CD4-positive, CD25-positive, alpha-beta regulatory T cell (primary cell): Measurements from ENCODE around the gene PAQR5. TPM values are rescaled to one million over a fixed set of nuclear protein-coding genes. Genes with fewer than 3 reads are reported as not detected.
A peak's percentile ranks its signal among the peaks of the same experiment; 100 is the strongest.

Experiments used
- ATAC-seq, 2 donors: fragments of 150-1000 bp; cut with Tn5 transposase; one replicate each; pipeline ENCODE4 v1.10.0; 2021; ENCODE audit warnings: low read depth in 2 of 2, moderate number of reproducible peaks in 2 of 2, moderate library complexity in 1 of 2
- DNase-seq, 3 donors: peaks; one replicate each; pipeline versions ENCODE4 v3.0.0 to v3.0.0-alpha.2; 2012 to 2022; ENCODE audit warnings: mixed read lengths in 1 of 3
- H3K27ac ChIP-seq: one replicate; pipeline ENCODE4 v1.7.0; 2013; ENCODE audit warnings: mild to moderate bottlenecking, low read length; ENCODE audit not compliant: insufficient read depth, poor library complexity, severe bottlenecking
- H3K27me3 ChIP-seq: one replicate; pipeline ENCODE4 v1.7.0; 2013; ENCODE audit warnings: low read length; ENCODE audit not compliant: control insufficient read depth, insufficient read depth
- H3K36me3 ChIP-seq: one replicate; pipeline ENCODE4 v1.7.0; 2013; ENCODE audit warnings: mild to moderate bottlenecking, low read length, moderate library complexity; ENCODE audit not compliant: control insufficient read depth, insufficient read depth
- H3K4me1 ChIP-seq: 2 replicates; pipeline ENCODE4 v1.7.0; 2013; ENCODE audit warnings: mild to moderate bottlenecking, low read length; ENCODE audit not compliant: insufficient read depth, control insufficient read depth, poor library complexity, severe bottlenecking
- H3K4me3 ChIP-seq: one replicate; pipeline ENCODE4 v1.7.0; 2013; ENCODE audit warnings: low read depth, mild to moderate bottlenecking, low read length, moderate library complexity
- H3K9me3 ChIP-seq, 2 experiments: 1 replicate in 1 of 2; 2 replicates in 1 of 2; pipeline ENCODE4 v1.7.0; 2013; ENCODE audit warnings: low read length in 2 of 2, mild to moderate bottlenecking in 1 of 2, moderate library complexity in 1 of 2; ENCODE audit not compliant: control insufficient read depth in 2 of 2
- H3K27ac Mint-ChIP-seq, 3 donors: one replicate each; pipeline ENCODE4 v1.8.0; 2020 to 2022; ENCODE audit warnings: mild to moderate bottlenecking in 3 of 3, mixed read lengths in 3 of 3, moderate library complexity in 2 of 3
- H3K27me3 Mint-ChIP-seq: one replicate; pipeline ENCODE4 v1.8.0; 2022; ENCODE audit warnings: mild to moderate bottlenecking, mixed read lengths
- H3K36me3 Mint-ChIP-seq: one replicate; pipeline ENCODE4 v1.8.0; 2020; ENCODE audit warnings: mixed read lengths
- H3K4me1 Mint-ChIP-seq, 4 donors: one replicate each; pipeline ENCODE4 v1.8.0; 2020 to 2022; ENCODE audit warnings: mixed read lengths in 4 of 4, mild to moderate bottlenecking in 1 of 4
- H3K4me3 Mint-ChIP-seq, 4 donors: one replicate each; pipeline ENCODE4 v1.8.0; 2020 to 2022; ENCODE audit warnings: mild to moderate bottlenecking in 4 of 4, mixed read lengths in 4 of 4, moderate library complexity in 3 of 4
- H3K9me3 Mint-ChIP-seq, 7 donors: one replicate each; pipeline ENCODE4 v1.8.0; 2020 to 2022; ENCODE audit warnings: mixed read lengths in 7 of 7, mild to moderate bottlenecking in 3 of 7, moderate library complexity in 2 of 7
- polyA plus RNA-seq, 4 donors: library from polyadenylated mRNA; unstranded; fragments of 300-500 nt; fragmentation: Illumina TruSeq; gene quantifications; one replicate each; pipeline ENCODE4 v1.2.3, GENCODE V29; 2021
- total RNA-seq: library from RNA; stranded (reverse); gene quantifications from one replicate; pipeline ENCODE4 v1.2.3, GENCODE V29; 2022

Gene PAQR5
- total and polyA plus RNA-seq, 5 donors from 2014 or later, result not detected

- ATAC-seq (no peak), DNase-seq (no peak)
- no peak overlapping the region for H3K4me3 ChIP-seq
- Mint-ChIP-seq H3K9me3 (no peaks in the 10 kb centered on the region), H3K27me3 (peaks cover 6% of the 10 kb centered on the region), H3K36me3 (no peaks in the 10 kb centered on the region), H3K4me1 (no peaks in the 10 kb centered on the region), H3K4me3 (no peak overlapping the region), H3K27ac (no peak overlapping the region)
- H3K9me3 ChIP-seq, result no peaks in the 10 kb centered on the region
- no peaks in the 10 kb centered on the region for H3K27me3 ChIP-seq
- no peaks in the 10 kb centered on the region for H3K4me1 ChIP-seq
- no peak overlapping the region for H3K27ac ChIP-seq
- H3K36me3 ChIP-seq, result no peaks in the 10 kb centered on the region
Observed at GRCh38 chr15:69275933-69276560, 22.7 kb upstream of the PAQR5 start.

GRCh38 chr15:69277316-69277715, 21.4 kb upstream of the PAQR5 start:
- DNase-seq (no peak), ATAC-seq (no peak)
- Mint-ChIP-seq H3K4me3 (no peak overlapping the region), H3K4me1 (no peaks in the 10 kb centered on the region), H3K27me3 (peaks cover 6% of the 10 kb centered on the region), H3K36me3 (no peaks in the 10 kb centered on the region), H3K27ac (no peak overlapping the region), H3K9me3 (no peaks in the 10 kb centered on the region)
- no peak overlapping the region for H3K27ac ChIP-seq
- H3K4me1 ChIP-seq, result no peaks in the 10 kb centered on the region
- H3K36me3 ChIP-seq, result no peaks in the 10 kb centered on the region
- H3K9me3 ChIP-seq, result no peaks in the 10 kb centered on the region
- no peaks in the 10 kb centered on the region for H3K27me3 ChIP-seq
- H3K4me3 ChIP-seq, result no peak overlapping the region

- H3K9me3 ChIP-seq, result no peaks in the 10 kb centered on the region
- no peaks in the 10 kb centered on the region for H3K36me3 Mint-ChIP-seq
- H3K27ac Mint-ChIP-seq, result no peak overlapping the region
- DNase-seq (no peak), ATAC-seq (no peak)
- H3K9me3 Mint-ChIP-seq, result no peaks in the 10 kb centered on the region
- no peak overlapping the region for H3K27ac ChIP-seq
- H3K27me3 ChIP-seq, result no peaks in the 10 kb centered on the region
- H3K36me3 ChIP-seq, result no peaks in the 10 kb centered on the region
- no peak overlapping the region for H3K4me3 Mint-ChIP-seq
- peaks cover 6% of the 10 kb centered on the region for H3K27me3 Mint-ChIP-seq
- no peak overlapping the region for H3K4me3 ChIP-seq
- no peaks in the 10 kb centered on the region for H3K4me1 Mint-ChIP-seq
- H3K4me1 ChIP-seq, result no peaks in the 10 kb centered on the region
Observed at GRCh38 chr15:69279636-69280035, 19.1 kb upstream of the PAQR5 start.

GRCh38 chr15:69280783-69281182, 17.9 kb upstream of the PAQR5 start:
- no peaks in the 10 kb centered on the region for H3K4me1 Mint-ChIP-seq

GRCh38 chr15:69282104-69282743, 16.5 kb upstream of the PAQR5 start:
- H3K36me3 Mint-ChIP-seq, result no peaks in the 10 kb centered on the region
- H3K9me3 ChIP-seq, result no peaks in the 10 kb centered on the region
- no peaks in the 10 kb centered on the region for H3K9me3 Mint-ChIP-seq
- H3K4me1 Mint-ChIP-seq, result no peaks in the 10 kb centered on the region
- DNase-seq (no peak), ATAC-seq (no peak)
- no peak overlapping the region for H3K4me3 Mint-ChIP-seq
- no peak overlapping the region for H3K4me3 ChIP-seq
- no peaks in the 10 kb centered on the region for H3K27me3 ChIP-seq
- no peaks in the 10 kb centered on the region for H3K4me1 ChIP-seq
- H3K36me3 ChIP-seq, result no peaks in the 10 kb centered on the region
- no peak overlapping the region for H3K27ac Mint-ChIP-seq
- peaks cover 11% of the 10 kb centered on the region for H3K27me3 Mint-ChIP-seq
- no peak overlapping the region for H3K27ac ChIP-seq

More at GRCh38 chr15:69280783-69281182, 17.9 kb upstream of the PAQR5 start:
- Mint-ChIP-seq H3K9me3 (no peaks in the 10 kb centered on the region), H3K27ac (no peak overlapping the region), H3K4me3 (no peak overlapping the region), H3K36me3 (no peaks in the 10 kb centered on the region), H3K27me3 (peaks cover 8% of the 10 kb centered on the region)
- DNase-seq (no peak), ATAC-seq (no peak)
- Histone ChIP-seq H3K27me3 (no peaks in the 10 kb centered on the region), H3K4me3 (no peak overlapping the region), H3K4me1 (no peaks in the 10 kb centered on the region), H3K27ac (no peak overlapping the region), H3K9me3 (no peaks in the 10 kb centered on the region), H3K36me3 (no peaks in the 10 kb centered on the region)

GRCh38 chr15:69285834-69286233, 12.9 kb upstream of the PAQR5 start:
- DNase-seq, result no peak
- no peaks in the 10 kb centered on the region for H3K27me3 ChIP-seq
- H3K27ac Mint-ChIP-seq, result peak overlapping the region in 1 of 3 donors; percentile 75

GRCh38 chr15:69288011-69288410, 10.7 kb upstream of the PAQR5 start:
- no peaks in the 10 kb centered on the region for H3K9me3 Mint-ChIP-seq
- H3K36me3 ChIP-seq, result no peaks in the 10 kb centered on the region
- no peaks in the 10 kb centered on the region for H3K4me1 ChIP-seq
- peaks cover 15% of the 10 kb centered on the region for H3K27me3 Mint-ChIP-seq
- H3K4me1 Mint-ChIP-seq, result no peaks in the 10 kb centered on the region
- H3K27ac Mint-ChIP-seq, result no peak overlapping the region
- no peaks in the 10 kb centered on the region for H3K27me3 ChIP-seq
- no peak for ATAC-seq
- H3K27ac ChIP-seq, result no peak overlapping the region
- no peaks in the 10 kb centered on the region for H3K9me3 ChIP-seq
- no peak overlapping the region for H3K4me3 ChIP-seq
- DNase-seq, result no peak
- no peak overlapping the region for H3K4me3 Mint-ChIP-seq
- H3K36me3 Mint-ChIP-seq, result no peaks in the 10 kb centered on the region

More at GRCh38 chr15:69285834-69286233, 12.9 kb upstream of the PAQR5 start:
- no peak overlapping the region for H3K27ac ChIP-seq
- no peak for ATAC-seq
- Mint-ChIP-seq H3K36me3 (no peaks in the 10 kb centered on the region), H3K4me3 (no peak overlapping the region), H3K4me1 (no peaks in the 10 kb centered on the region), H3K9me3 (no peaks in the 10 kb centered on the region), H3K27me3 (peaks cover 14% of the 10 kb centered on the region)
- H3K4me3 ChIP-seq, result no peak overlapping the region
- H3K36me3 ChIP-seq, result no peaks in the 10 kb centered on the region
- no peaks in the 10 kb centered on the region for H3K9me3 ChIP-seq
- no peaks in the 10 kb centered on the region for H3K4me1 ChIP-seq
